GM19351 (cell line): Measurements from ENCODE around the gene AQP9.

ENCODE experiments used
- ATAC-seq: cut with Tn5 transposase; IDR thresholded peaks from one replicate; pipeline ENCODE4 v1.9.1; 2021; ENCODE audit warnings: mild to moderate bottlenecking, moderate library complexity; ENCODE audit not compliant: unreplicated experiment

AQP9 gene

DNA sequence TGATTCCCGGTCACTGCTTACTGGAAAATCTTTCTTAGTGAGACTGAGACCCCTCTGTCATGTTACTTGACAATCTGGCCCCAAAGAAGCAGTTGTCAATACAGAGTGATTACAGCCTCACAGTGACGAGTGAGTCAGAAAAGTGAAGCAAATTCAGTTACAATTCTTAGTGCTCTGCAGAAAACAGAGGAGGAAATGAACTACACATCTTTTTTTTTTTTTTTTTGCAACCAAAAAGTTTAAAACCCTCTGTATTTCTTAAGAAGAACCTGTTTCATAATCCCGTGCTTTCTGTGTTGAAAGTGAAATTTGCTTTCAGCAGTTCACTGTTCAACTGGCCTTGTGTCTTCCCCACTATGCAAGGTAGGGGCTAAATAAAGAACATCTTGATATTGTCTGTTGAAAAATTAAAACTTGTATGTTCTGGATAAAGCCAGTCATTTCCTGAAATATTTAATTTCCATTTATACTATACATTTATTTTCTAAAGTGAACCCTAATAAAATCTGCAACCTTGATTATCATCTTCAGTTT, 1.9 kb downstream of the AQP9 start:
- no peak for ATAC-seq

DNA sequence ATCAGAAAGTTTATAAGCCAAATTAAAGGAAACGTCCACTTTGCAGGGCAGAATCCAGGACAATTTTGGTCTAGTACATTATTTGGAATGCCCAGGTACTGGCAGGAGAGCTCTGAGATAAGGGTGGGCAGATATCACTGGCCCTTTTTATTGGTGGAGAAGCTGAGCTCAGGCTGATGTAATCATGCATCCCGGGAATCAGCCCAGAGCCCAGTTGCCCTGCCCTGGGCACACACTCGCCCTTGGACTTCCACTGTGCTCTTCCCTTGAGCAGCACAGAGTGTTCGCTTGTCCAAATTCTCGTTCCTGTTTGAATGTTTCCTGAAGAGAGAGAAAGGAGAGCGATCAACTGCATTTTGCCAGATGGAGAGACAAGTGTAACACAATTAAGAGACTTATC, 3.7 kb downstream of the AQP9 start:
- ATAC-seq, result no peak

DNA sequence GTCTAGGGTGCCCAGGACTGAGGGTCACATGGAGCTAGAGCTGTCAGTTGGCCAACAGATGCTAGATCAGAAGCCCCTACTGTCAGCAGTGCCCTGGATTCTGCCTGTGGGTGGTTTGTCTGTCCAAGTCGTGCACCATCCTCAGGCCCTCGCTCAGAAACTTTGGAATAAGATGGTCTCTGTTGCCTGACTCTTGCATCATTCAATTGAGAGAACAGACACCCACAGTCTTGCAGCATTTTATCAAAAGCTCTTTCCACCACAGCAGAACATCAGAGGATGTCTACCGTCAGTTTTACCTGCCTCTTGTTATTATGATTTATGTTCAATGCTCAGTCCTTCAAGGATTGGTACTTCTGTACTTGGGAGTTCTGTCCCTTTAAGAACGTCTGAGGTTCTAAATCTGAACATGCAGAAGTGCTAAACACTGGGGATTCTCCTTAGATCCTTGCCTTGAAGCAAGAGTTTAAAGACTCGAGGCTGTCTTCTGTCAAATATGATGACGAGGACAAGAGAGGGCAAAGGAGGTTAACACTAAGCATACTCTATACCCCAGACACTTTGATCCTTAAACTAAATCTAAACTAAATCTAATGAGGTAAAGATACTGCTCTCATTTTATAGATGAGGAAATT, 4.8 kb downstream of the AQP9 start:
- ATAC-seq, result no peak

DNA sequence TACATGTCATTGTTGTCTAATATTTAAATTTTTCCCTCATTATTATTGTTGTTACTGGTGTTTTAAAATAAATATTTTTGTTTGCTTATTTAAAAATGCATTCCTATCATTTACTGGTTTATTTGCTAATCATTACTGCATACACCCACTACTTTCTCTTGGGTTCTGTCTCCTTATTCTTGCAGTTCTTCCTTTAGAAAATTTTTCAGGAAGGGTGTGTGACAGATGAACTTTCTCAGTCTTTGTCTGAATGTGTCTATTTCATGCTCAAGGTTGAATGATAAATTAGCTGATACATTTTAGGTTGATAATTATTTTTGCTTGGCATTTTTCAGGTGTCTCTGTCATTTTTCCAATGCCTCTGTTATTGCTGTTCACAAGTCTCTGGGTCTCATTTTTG, 7.4 kb downstream of the AQP9 start:
- ATAC-seq, result no peak

GRCh38 chr15:58146211-58146610, 8.0 kb downstream of the AQP9 start:
- ATAC-seq, result no peak

- ATAC-seq, result no peak
Observed at GRCh38 chr15:58146749-58147148, 8.6 kb downstream of the AQP9 start.

- no peak for ATAC-seq
Observed at GRCh38 chr15:58147171-58147611, 9.0 kb downstream of the AQP9 start.

DNA sequence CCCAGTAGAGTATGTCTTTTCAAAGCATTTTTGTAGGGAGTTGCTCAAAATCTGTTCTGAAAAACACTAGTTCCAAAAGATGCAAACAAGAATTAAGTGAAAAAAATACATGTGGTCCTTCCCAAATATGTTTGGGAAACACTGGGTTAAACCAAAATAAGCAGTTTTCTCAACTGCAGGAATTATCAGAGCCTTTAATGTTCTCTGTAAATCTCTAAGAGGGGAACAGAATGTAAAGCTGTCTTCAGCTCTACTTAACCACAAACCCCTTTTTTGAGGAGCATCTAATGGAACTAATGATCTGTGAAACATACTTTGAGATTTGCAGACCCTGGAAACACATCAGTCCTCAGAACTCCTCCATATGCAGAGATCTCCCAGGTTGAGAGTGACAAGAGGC, 9.9 kb downstream of the AQP9 start:
- no peak for ATAC-seq

DNA sequence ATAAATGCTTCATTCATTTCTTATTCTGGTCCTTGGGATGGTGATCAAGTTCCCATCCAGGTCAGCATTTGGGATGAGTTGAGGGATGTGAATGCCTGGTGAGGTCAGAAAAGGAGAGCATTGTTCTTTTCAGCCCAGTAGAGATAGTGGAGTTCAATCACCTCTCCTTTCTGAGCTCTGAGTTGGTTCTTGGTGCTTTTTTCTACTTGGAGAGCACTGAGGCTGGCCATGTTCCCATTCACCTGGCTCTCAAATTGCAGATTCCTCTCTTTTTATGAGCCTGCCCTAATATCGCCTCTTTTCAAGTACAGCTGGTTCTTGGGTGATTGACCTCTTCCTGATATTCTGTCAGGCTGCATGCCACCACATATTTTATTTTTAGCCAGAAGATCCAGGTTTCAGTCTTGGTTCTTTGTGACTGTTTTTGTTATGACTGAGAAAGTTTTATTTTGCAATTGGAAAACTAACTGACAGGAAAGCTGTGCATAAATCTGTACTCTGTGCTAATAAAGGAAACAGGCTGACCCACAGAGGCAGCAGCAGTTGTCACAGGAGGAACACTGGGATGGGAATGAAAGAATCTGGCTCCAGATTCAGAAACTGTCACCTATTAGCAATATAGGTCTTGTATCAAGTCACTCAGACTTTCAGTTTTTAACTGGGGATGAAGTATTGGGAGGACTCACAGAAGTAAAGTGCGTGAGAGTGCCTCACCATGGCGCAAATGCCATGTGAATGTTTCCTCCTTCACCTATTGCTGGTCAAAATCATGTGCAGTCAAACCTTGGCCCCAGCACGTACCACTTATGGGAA, 10.7 kb downstream of the AQP9 start:
- ATAC-seq, result no peak

GRCh38 chr15:58154769-58155168, 16.6 kb downstream of the AQP9 start:
- ATAC-seq, result no peak

- no peak for ATAC-seq
Observed at GRCh38 chr15:58159827-58160386, 21.7 kb downstream of the AQP9 start.

- ATAC-seq, result no peak
Observed at GRCh38 chr15:58161436-58161930, 23.3 kb downstream of the AQP9 start.

- no peak for ATAC-seq
Observed at GRCh38 chr15:58163985-58164384, 25.8 kb downstream of the AQP9 start.

GRCh38 chr15:58164926-58165325, 26.7 kb downstream of the AQP9 start:
- no peak for ATAC-seq

DNA sequence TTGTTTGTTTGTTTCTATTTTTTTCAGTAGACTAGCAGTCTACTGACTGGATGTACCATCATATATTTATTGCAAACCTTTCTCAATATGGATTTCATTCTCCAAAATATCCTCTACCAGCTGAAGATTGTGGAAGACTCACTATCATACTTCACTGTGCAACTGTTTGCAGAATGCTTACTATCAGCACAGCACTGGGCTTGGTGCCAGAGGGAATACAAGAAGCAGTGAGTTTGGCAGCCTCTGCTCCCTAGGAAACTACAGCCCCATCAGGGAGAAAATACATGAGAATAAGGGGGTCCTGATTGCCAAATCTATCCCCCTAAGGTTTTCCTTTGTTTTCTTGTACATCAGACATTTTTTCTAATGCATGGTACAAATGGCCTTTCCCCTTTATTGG, 27.5 kb downstream of the AQP9 start:
- ATAC-seq, result no peak

DNA sequence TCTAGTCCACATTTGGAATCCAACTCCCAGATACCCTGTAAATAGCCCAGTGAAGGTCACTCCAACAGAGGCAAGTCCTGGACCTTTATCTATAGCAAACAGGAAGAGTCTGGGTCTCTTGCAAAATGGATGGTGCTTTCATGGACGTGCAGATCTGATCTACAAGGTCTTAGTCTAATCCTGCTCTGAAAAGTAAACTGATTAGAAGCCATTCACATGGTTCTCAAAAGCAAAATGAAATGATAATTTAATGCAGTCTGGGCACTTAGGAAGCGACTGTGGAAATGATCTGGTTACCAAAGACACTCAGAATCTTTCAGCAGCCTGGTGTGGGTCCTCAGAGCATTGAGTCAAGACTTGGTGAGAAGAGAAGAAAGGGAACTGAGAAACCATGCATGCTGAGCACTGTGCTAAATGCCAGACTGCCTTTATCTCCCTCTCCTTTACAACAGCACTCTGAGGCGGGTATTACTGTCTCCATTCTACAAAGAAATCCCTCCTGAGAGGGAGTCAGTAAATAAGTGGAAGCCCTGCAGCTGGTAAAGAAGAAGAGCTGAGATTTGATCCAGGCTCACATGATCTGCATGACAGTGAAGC, 29.0 kb downstream of the AQP9 start:
- no peak for ATAC-seq

DNA sequence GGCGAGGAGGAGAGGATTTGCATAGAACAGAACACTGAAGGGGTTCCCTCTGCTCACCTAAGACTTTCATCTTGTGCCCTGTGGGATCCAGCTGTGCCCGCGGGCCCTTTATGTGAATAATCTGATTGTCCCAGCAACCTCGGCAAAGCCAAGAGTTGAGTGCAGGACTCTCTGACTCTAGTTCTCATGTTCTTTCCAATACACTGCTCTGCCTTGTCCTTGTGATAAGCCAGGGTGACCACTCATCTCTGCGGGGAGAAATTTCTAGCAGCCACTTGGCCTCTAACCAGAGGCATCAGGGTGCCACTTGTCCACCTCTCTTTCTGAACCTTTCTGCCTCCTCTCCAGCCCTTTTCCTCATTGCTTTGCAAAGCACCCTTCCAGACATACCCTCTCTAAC, 31.8 kb downstream of the AQP9 start:
- ATAC-seq, result no peak

GRCh38 chr15:58171476-58172061, 33.4 kb downstream of the AQP9 start:
- ATAC-seq, result no peak

- no peak for ATAC-seq
Observed at GRCh38 chr15:58174709-58175108, 36.5 kb downstream of the AQP9 start.

GRCh38 chr15:58175955-58176354, 37.8 kb downstream of the AQP9 start:
- no peak for ATAC-seq

DNA sequence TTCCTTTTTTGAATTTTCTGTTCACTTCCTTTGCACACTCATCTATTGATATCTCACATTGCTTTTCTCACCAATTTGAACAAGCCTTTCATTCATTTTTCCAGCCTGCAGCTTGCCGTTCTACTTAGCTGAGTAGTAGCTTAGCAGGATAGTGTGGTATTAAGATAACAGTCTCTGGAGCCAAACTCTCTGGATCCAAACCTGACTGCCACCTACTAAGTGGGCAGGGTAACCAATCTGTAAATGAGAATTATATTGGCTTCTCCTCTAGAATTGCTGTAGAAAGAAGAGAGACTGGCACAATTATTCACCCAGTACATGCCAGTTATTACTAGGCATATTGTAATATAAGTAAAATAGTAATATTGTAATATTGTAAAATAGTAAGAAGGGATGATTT, 40.5 kb downstream of the AQP9 start:
- ATAC-seq, result no peak
